ENCODE results near the gene SMYD3.

The SMYD3 gene

GRCh38 chr1:246503341-246503740 is 3.7 kb downstream of the SMYD3 start:
- H3K9me3 ChIP-seq (ENCODE audit: control insufficient read depth, insufficient read depth, low read depth, low read length), result no peaks in the 10 kb centered on the region
- POLR2A ChIA-PET, result no interaction called here
- peaks cover 0 to 4% of the 10 kb centered on the region in 2 experiments; a peak in 1 of 3 replicates for H3K36me3 ChIP-seq (ENCODE audit: control insufficient read depth in 2 of 2, insufficient read depth in 1 of 2, low read length in 2 of 2)
- TF ChIP-seq ELK4 (IDR thresholded peaks at IDR 0.05; ENCODE audit: borderline replicate concordance, low read depth, low read length) (no peak), WT1 (tag by site-specific recombination; IDR thresholded peaks at IDR 0.05) (peak; percentile 71), ZBTB20 (tag by site-specific recombination; IDR thresholded peaks at IDR 0.05) (no peak)
- CTCF ChIA-PET, result no interaction called here
- H3K4me3 ChIP-seq (ENCODE audit: low read depth, low read length), result no peak overlapping the region
- H3K27ac ChIP-seq (ENCODE audit: extremely low read depth, low read depth, low read length), result no peak overlapping the region
- H3K4me1 ChIP-seq (ENCODE audit: control insufficient read depth, insufficient read depth, low read length), result no peaks in the 10 kb centered on the region; the same call in 1 of the 2 replicates

- CTCF ChIA-PET, result interaction anchor here (0.6 to 1.4 kb wide), 7 partner anchors 57 to 1982 kb away, joined by 3 to 4 read pairs (median 3); no protein-coding TSS in a partner anchor
- Histone ChIP-seq H3K9me3 (ENCODE audit: control insufficient read depth, insufficient read depth, low read depth, low read length) (no peaks in the 10 kb centered on the region), H3K4me3 (ENCODE audit: low read depth, low read length) (no peak overlapping the region), H3K36me3 (ENCODE audit: control insufficient read depth in 2 of 2, insufficient read depth in 1 of 2, low read length in 2 of 2) (no peaks in the 10 kb centered on the region), H3K27ac (ENCODE audit: extremely low read depth, low read depth, low read length) (no peak overlapping the region), H3K4me1 (ENCODE audit: control insufficient read depth, insufficient read depth, low read length) (no peaks in the 10 kb centered on the region; the same call in 1 of the 2 replicates)
- TF ChIP-seq ZNF10 (tag by site-specific recombination; IDR thresholded peaks at IDR 0.05) (no peak), ZNF354C (tag by site-specific recombination; IDR thresholded peaks at IDR 0.05; ENCODE audit: borderline replicate concordance, low read depth) (no peak), ZNF654 (tag by site-specific recombination; IDR thresholded peaks at IDR 0.05; ENCODE audit: low read depth) (peak; percentile 27), ZNF138 (tag by site-specific recombination; IDR thresholded peaks at IDR 0.05; ENCODE audit: borderline replicate concordance) (no peak), BCL6B (tag by site-specific recombination; IDR thresholded peaks at IDR 0.05) (no peak), ZNF558 (tag by site-specific recombination; IDR thresholded peaks at IDR 0.05) (no peak)
- POLR2A ChIA-PET, result no interaction called here
Measured at GRCh38 chr1:246497331-246497915, 9.7 kb downstream of the SMYD3 start.

- no peaks in the 10 kb centered on the region for H3K36me3 ChIP-seq (ENCODE audit: control insufficient read depth in 2 of 2, insufficient read depth in 1 of 2, low read length in 2 of 2)
- TF ChIP-seq ZNF654 (tag by site-specific recombination; IDR thresholded peaks at IDR 0.05; ENCODE audit: low read depth) (peak; percentile 64), ZBTB17 (tag by site-specific recombination; IDR thresholded peaks at IDR 0.05) (peak; percentile 36; the same call in 1 of the 2 replicates), ZNF658 (tag by site-specific recombination; IDR thresholded peaks at IDR 0.05) (no peak)
- H3K4me1 ChIP-seq (ENCODE audit: control insufficient read depth, insufficient read depth, low read length), result no peaks in the 10 kb centered on the region
- ChIA-PET CTCF (interaction anchor here (0.7 to 1.3 kb wide), 3 partner anchors 9 to 216 kb away, joined by 3 read pairs; no protein-coding TSS in a partner anchor), POLR2A (no interaction called here)
- H3K27ac ChIP-seq (ENCODE audit: extremely low read depth, low read depth, low read length), result no peak overlapping the region
- no peaks in the 10 kb centered on the region for H3K9me3 ChIP-seq (ENCODE audit: control insufficient read depth, insufficient read depth, low read depth, low read length)
- H3K4me3 ChIP-seq (ENCODE audit: low read depth, low read length), result no peak overlapping the region
Measured at GRCh38 chr1:246492611-246493245, 14.4 kb downstream of the SMYD3 start.

- ChIA-PET POLR2A (no interaction called here), CTCF (interaction anchor here (0.6 kb wide), 1 partner anchor 1399 kb away, joined by 5 read pairs; no protein-coding TSS in a partner anchor)
- Histone ChIP-seq H3K27ac (ENCODE audit: extremely low read depth, low read depth, low read length) (no peak overlapping the region), H3K36me3 (ENCODE audit: control insufficient read depth in 2 of 2, insufficient read depth in 1 of 2, low read length in 2 of 2) (no peaks in the 10 kb centered on the region), H3K9me3 (ENCODE audit: control insufficient read depth, insufficient read depth, low read depth, low read length) (no peaks in the 10 kb centered on the region), H3K4me3 (ENCODE audit: low read depth, low read length) (no peak overlapping the region), H3K4me1 (ENCODE audit: control insufficient read depth, insufficient read depth, low read length) (no peaks in the 10 kb centered on the region)
- TF ChIP-seq ATF2 (tag by site-specific recombination; IDR thresholded peaks at IDR 0.05; ENCODE audit: low read depth) (no peak), ZNF555 (tag by site-specific recombination; conservative IDR thresholded peaks at IDR 0.05) (no peak), ZNF391 (tag by site-specific recombination; IDR thresholded peaks at IDR 0.05; ENCODE audit: borderline replicate concordance, low read depth) (no peak), KLF16 (tag by site-specific recombination; IDR thresholded peaks at IDR 0.05) (no peak), ZNF518A (tag by site-specific recombination; conservative IDR thresholded peaks at IDR 0.05; ENCODE audit: low read depth) (no peak), ZBTB20 (tag by site-specific recombination; IDR thresholded peaks at IDR 0.05) (no peak), ZNF221 (tag by site-specific recombination; IDR thresholded peaks at IDR 0.05; ENCODE audit: borderline replicate concordance) (no peak)
Measured at GRCh38 chr1:246491551-246492053, 15.5 kb downstream of the SMYD3 start.
